Ramos (cell line): ENCODE data around the gene VWCE.
"Not testable (repeated sequence)": the region's sequence is repeated elsewhere in the genome, so short reads cannot be mapped to it uniquely, and the experiment has no call there.

Experiments
- in situ Hi-C: fragments of 300-500 bp; cut with MboI; formaldehyde crosslinking; loops from one replicate; pipeline ENCODE4 v1.14.3; 2022; ENCODE audit warnings: low sequenced_read_pairs; ENCODE audit not compliant: unreplicated experiment

VWCE gene

GRCh38 chr11:61259363-61259762, 35.8 kb downstream of the VWCE start:
- in situ Hi-C loops: loop anchor here (10.0 kb wide), 1 partner anchor 125 kb away; no protein-coding TSS in a partner anchor

- in situ Hi-C loops: loop anchor here (10.0 kb wide), 1 partner anchor 126 kb away; no protein-coding TSS in a partner anchor
Measured at GRCh38 chr11:61258546-61258945, 36.6 kb downstream of the VWCE start.

- in situ Hi-C loops: loop anchor here (10.0 kb wide), 1 partner anchor 128 kb away; no protein-coding TSS in a partner anchor
Measured at GRCh38 chr11:61256710-61257482, 38.2 kb downstream of the VWCE start.

GRCh38 chr11:61254403-61255025, 40.6 kb downstream of the VWCE start:
- in situ Hi-C loops: loop anchor here (10.0 kb wide), 1 partner anchor 130 kb away; no protein-coding TSS in a partner anchor

- in situ Hi-C loops: loop anchor here (10.0 kb wide), 1 partner anchor 132 kb away; no protein-coding TSS in a partner anchor
Measured at GRCh38 chr11:61252332-61252731, 42.8 kb downstream of the VWCE start.

- in situ Hi-C loops: loop anchor here (10.0 kb wide), 1 partner anchor 134 kb away; no protein-coding TSS in a partner anchor
Measured at GRCh38 chr11:61250796-61251765, 44.0 kb downstream of the VWCE start.

- in situ Hi-C loops: not testable (repeated sequence)
Measured at GRCh38 chr11:61249201-61249600, 45.9 kb downstream of the VWCE start.

GRCh38 chr11:61248071-61248470, 47.0 kb downstream of the VWCE start:
- in situ Hi-C loops: not testable (repeated sequence)

- in situ Hi-C loops: not testable (repeated sequence)
Measured at GRCh38 chr11:61245284-61245964, 49.7 kb downstream of the VWCE start.

- in situ Hi-C loops: not testable (repeated sequence)
Measured at GRCh38 chr11:61241526-61241925, 53.6 kb downstream of the VWCE start.

- in situ Hi-C loops: not testable (repeated sequence)
Measured at GRCh38 chr11:61240875-61241274, 54.2 kb downstream of the VWCE start, which contains the start of gene PGA5. PGA5 (plus strand) TSS chr11:61241175; CDS start chr11:61241227, 52 bp downstream.

GRCh38 chr11:61240288-61240687, 54.8 kb downstream of the VWCE start:
- in situ Hi-C loops: not testable (repeated sequence)

GRCh38 chr11:61237130-61237529, 58.0 kb downstream of the VWCE start:
- in situ Hi-C loops: not testable (repeated sequence)

- in situ Hi-C loops: not testable (repeated sequence)
Measured at GRCh38 chr11:61232548-61233145, 62.5 kb downstream of the VWCE start.

GRCh38 chr11:61231585-61231984, 63.5 kb downstream of the VWCE start:
- in situ Hi-C loops: not testable (repeated sequence)

GRCh38 chr11:61231033-61231432, 64.1 kb downstream of the VWCE start:
- in situ Hi-C loops: not testable (repeated sequence)

GRCh38 chr11:61229458-61229857, 65.7 kb downstream of the VWCE start:
- in situ Hi-C loops: not testable (repeated sequence)

GRCh38 chr11:61226457-61227137, 68.5 kb downstream of the VWCE start:
- in situ Hi-C loops: not testable (repeated sequence)
